H1 (cell line): ENCODE measurements around the gene NMNAT3. TPM values are rescaled to one million over a fixed set of nuclear protein-coding genes. Genes with fewer than 3 reads are reported as not detected.

Source experiments
- CHD7 ChIP-seq: fragments of 300-600 bp; sonication (generic); IDR thresholded peaks from 2 replicates; pipeline ENCODE4 v1.7.1; 2012; ENCODE audit warnings: low read length, moderate library complexity, mild to moderate bottlenecking, inconsistent platforms; ENCODE audit not compliant: insufficient replicate concordance
- HDAC2 ChIP-seq, 2 experiments: fragments of 300-600 bp in 1 of 2; sonication (generic) in 1 of 2; IDR thresholded peaks; 2 replicates each; pipeline ENCODE4 v1.6.1; 2011 to 2012; ENCODE audit warnings: low read depth in 2 of 2, low read length in 2 of 2, mild to moderate bottlenecking in 2 of 2, moderate library complexity in 2 of 2, borderline replicate concordance in 1 of 2, inconsistent platforms in 1 of 2
- polyA plus RNA-seq, 7 experiments: library from polyadenylated mRNA; depleted of rRNA in 3 of 7; stranded (reverse) in 5 of 7; unstranded in 2 of 7; fragments of >200 nt in 5 of 7; fragments of 200-250 nt in 2 of 7; gene quantifications; 1 replicate in 5 of 7; 2 replicates in 1 of 7; 4 replicates in 1 of 7; pipeline versions ENCODE4 v1.2.1 to v1.2.3, GENCODE V29; 2011 to 2013; ENCODE audit warnings: missing spikeins in 2 of 7, mixed read lengths in 2 of 7
- total RNA-seq: library from RNA; stranded (reverse); fragmentation: NEBNext Ultra II Directional; extraction: Animal tissue kit (Norgen Biotek cat#: 25700); gene quantifications from 2 replicates; pipeline ENCODE4 v1.2.1, GENCODE V29; 2021

Gene NMNAT3
- total and polyA plus RNA-seq, 2 of the 8 experiments (the other 6 are each of a cell fraction or from before 2014, with no cell fraction given): 4.2 to 4.3 TPM

GRCh38 chr3:139657936-139658335, 19.8 kb downstream of the NMNAT3 start (continued):
- TF ChIP-seq CHD7 (no peak), HDAC2 (IDR thresholded peaks at IDR 0.05; ENCODE audit: borderline replicate concordance in 1 of 2, low read depth in 2 of 2, low read length in 2 of 2) (no peak)
